Measurements from ENCODE around the gene MARCOL.

The MARCOL gene

GRCh38 chr5:148238418-148238794, at the start of gene MARCOL:
TSS of gene MARCOL (plus strand) at chr5:148238525. CDS start at chr5:148238598, 73 bp downstream.
- H3K9me3 Mint-ChIP-seq = no peaks in the 10 kb centered on the region
- H3K4me1 Mint-ChIP-seq = no peaks in the 10 kb centered on the region
- no peak within 1 kb of the TSS for H3K4me3 Mint-ChIP-seq
- no peak within 1 kb of the TSS for H3K27ac Mint-ChIP-seq
- no peaks in the 10 kb centered on the region for H3K36me3 Mint-ChIP-seq
- peaks cover 3% of the 10 kb centered on the region for H3K27me3 Mint-ChIP-seq

DNA sequence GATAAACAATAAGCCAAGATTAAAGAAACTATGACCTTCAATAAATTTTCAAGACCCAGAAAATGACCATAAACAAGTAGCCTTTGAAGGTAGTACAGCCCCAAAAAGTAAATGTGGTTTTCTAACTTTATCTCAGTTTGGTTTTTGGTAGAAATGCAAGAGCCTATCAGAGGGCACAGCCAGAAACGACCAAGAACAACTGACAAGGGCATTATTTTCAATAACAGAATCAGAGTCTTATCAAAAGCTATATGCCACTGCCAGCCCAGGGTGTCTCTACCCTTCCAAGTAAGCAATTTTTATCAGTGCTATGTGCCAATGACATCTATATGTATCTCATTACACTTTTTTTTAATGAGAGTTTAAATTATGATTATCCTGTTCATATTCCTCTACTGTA, 47.3 kb upstream of the MARCOL start:
- no peak overlapping the region for H3K4me3 Mint-ChIP-seq
- no peaks in the 10 kb centered on the region for H3K4me1 Mint-ChIP-seq
- no peaks in the 10 kb centered on the region for H3K36me3 Mint-ChIP-seq
- H3K9me3 Mint-ChIP-seq = no peaks in the 10 kb centered on the region
- peaks cover 8% of the 10 kb centered on the region for H3K27me3 Mint-ChIP-seq
- H3K27ac Mint-ChIP-seq = no peak overlapping the region

- H3K27me3 Mint-ChIP-seq = peaks cover 5% of the 10 kb centered on the region
- H3K4me3 Mint-ChIP-seq = no peak overlapping the region
- no peaks in the 10 kb centered on the region for H3K36me3 Mint-ChIP-seq
- H3K27ac Mint-ChIP-seq = no peak overlapping the region
- no peaks in the 10 kb centered on the region for H3K9me3 Mint-ChIP-seq
- H3K4me1 Mint-ChIP-seq = no peaks in the 10 kb centered on the region
Observed at GRCh38 chr5:148193202-148193601, 45.1 kb upstream of the MARCOL start.

DNA sequence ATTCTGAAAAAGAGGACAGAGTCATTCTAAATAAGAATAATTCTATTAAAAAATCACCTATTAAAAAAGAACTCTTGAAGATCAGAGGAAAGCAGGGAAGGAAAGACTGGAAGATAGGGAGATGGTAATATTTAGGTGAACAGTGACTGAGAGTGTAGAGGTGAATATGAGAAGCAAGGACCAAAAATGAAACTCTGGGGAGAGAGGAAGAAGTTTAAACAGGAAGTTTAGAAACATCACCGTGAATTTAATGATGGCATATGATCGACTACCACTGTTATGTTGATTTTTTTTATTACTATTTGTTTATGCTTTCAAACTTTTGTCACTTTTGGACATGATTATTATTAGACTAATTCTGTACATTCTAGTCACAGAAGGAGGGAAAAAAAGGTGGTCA, 37.2 kb upstream of the MARCOL start:
- no peaks in the 10 kb centered on the region for H3K4me1 Mint-ChIP-seq
- peaks cover 1% of the 10 kb centered on the region for H3K27me3 Mint-ChIP-seq
- H3K27ac Mint-ChIP-seq = no peak overlapping the region

DNA sequence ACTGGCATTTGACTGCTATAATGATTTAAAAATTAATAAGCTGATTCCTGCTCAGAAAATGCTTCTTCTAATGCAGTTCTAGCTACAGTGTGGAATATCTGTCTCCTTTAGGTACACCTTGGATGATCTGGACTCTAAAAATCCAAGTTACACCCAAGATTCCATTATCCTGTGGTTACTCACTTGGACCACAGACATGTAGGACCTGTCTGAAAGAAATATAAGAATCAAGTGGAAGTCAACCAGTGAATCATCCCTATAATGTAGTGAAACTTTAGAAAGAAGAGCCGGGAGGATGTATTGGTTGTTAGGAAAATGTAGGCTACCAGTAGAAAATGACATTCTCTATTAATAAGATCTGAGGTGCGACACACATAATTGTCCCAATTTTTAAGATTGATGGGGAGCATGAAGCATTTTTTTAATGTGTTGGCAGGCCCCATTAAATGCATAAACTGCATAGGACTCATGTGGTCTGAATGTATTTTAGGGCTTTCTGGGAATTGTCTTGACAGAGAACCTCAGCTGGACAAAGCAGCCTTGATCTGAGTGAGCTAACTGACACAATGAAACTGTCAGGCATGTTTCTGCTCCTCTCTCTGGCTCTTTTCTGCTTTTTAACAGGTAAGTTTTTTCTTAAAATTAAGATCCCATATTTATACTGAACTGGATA, 35.7 kb upstream of the MARCOL start, which contains the start of gene SPINK6:
Gene SPINK6, plus strand, starts transcription at position 512 of the 673 bp plus-strand sequence. Its CDS starts 55 bp downstream, at position 567.
- Mint-ChIP-seq H3K9me3 (no peaks in the 10 kb centered on the region), H3K27me3 (peaks cover 2% of the 10 kb centered on the region), H3K27ac (no peak within 1 kb of the TSS), H3K4me1 (no peaks in the 10 kb centered on the region), H3K4me3 (no peak within 1 kb of the TSS), H3K36me3 (no peaks in the 10 kb centered on the region)

More for the DNA sequence above, 37.2 kb upstream of the MARCOL start:
- no peaks in the 10 kb centered on the region for H3K9me3 Mint-ChIP-seq
- H3K36me3 Mint-ChIP-seq = no peaks in the 10 kb centered on the region
- no peak overlapping the region for H3K4me3 Mint-ChIP-seq

DNA sequence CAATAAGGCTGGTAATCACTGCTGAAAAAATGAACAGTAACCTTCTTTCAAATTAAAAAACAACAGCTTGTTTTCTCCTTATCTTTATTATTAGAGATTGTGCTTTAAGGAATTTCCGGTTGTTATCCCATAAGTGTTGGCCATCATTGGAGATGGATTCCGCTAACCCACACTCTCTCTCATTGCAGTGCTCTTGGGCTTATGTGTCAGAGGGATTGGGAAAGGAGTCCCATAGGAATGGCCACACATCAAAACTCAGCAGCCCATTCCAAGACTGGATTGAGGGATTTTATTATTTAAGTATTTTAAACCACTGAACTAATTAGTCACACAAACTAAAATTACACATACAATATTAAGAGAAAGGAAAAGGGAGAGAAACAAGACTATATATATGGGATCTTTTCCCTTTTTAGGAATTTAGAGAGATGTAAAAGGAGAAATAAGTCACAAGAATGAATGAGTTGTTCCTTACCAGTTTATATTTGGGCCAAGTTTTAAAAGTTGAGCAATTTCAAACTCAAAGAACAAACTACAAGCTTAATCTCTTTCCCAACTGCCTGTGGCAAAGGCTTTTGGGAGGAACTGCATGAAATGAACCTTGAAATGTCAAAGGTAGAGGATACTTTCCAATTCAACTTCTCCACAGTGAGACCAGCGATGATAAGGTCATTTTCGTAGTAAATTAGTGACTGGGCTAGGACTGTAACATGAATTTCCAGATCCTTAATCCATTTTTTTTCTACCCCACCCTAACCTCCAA, 33.1 kb upstream of the MARCOL start:
- H3K4me1 Mint-ChIP-seq = no peaks in the 10 kb centered on the region
- H3K36me3 Mint-ChIP-seq = no peaks in the 10 kb centered on the region
- no peak overlapping the region for H3K4me3 Mint-ChIP-seq
- peaks cover 2% of the 10 kb centered on the region for H3K27me3 Mint-ChIP-seq
- no peak overlapping the region for H3K27ac Mint-ChIP-seq
- H3K9me3 Mint-ChIP-seq = no peaks in the 10 kb centered on the region

GRCh38 chr5:148205865-148206264, 32.5 kb upstream of the MARCOL start:
- Mint-ChIP-seq H3K4me3 (no peak overlapping the region), H3K27me3 (peaks cover 2% of the 10 kb centered on the region), H3K4me1 (no peaks in the 10 kb centered on the region), H3K36me3 (no peaks in the 10 kb centered on the region), H3K9me3 (no peaks in the 10 kb centered on the region), H3K27ac (no peak overlapping the region)

DNA sequence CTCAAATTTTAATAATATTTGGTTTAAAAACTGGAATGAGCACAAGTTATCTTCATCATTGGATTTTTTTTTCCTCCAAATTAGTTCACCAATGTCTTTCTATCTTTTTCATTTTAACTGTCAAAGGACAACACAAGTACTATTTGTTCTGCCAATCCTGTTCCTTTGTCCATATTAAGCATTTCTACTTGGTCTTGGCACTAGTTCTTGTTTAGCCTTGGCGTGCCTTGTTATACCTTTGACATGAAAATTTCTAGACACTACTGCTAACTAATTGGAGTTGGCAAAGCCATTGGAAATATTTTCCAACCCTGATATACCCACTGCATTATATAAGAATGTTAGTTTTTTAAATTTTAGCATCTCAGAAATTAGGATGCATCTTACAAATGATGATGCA, 31.7 kb upstream of the MARCOL start:
- Mint-ChIP-seq H3K36me3 (no peaks in the 10 kb centered on the region), H3K4me1 (no peaks in the 10 kb centered on the region), H3K4me3 (no peak overlapping the region), H3K27ac (no peak overlapping the region), H3K9me3 (no peaks in the 10 kb centered on the region), H3K27me3 (peaks cover 2% of the 10 kb centered on the region)

DNA sequence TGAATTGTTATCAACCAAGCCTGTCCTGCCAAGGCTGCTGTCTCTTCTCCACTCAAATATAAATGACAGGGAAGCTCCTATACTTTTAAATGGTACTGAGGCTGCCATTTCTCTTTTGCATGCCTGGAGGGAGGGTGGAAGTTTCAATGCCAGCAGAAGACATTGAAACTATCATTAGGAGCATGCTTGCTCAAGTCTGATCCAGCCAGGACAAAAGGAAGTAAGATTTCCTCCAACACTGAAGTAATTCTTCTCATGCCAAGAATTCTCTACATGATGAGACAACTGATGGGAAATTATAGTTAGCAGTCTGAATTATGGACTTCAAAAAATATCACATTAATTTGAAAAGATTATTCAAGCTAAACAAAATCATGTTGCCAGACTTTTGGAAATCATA, 30.1 kb upstream of the MARCOL start:
- Mint-ChIP-seq H3K27ac (no peak overlapping the region), H3K36me3 (no peaks in the 10 kb centered on the region), H3K27me3 (peaks cover 2% of the 10 kb centered on the region), H3K4me1 (no peaks in the 10 kb centered on the region), H3K9me3 (no peaks in the 10 kb centered on the region), H3K4me3 (no peak overlapping the region)

GRCh38 chr5:148209151-148209770, 29.1 kb upstream of the MARCOL start:
- Mint-ChIP-seq H3K36me3 (no peaks in the 10 kb centered on the region), H3K9me3 (no peaks in the 10 kb centered on the region), H3K27me3 (peaks cover 4% of the 10 kb centered on the region), H3K27ac (peak overlapping the region; percentile 79), H3K4me3 (no peak overlapping the region), H3K4me1 (no peaks in the 10 kb centered on the region)

- no peaks in the 10 kb centered on the region for H3K4me1 Mint-ChIP-seq
- no peaks in the 10 kb centered on the region for H3K36me3 Mint-ChIP-seq
- no peak overlapping the region for H3K27ac Mint-ChIP-seq
- H3K9me3 Mint-ChIP-seq = no peaks in the 10 kb centered on the region
- no peak overlapping the region for H3K4me3 Mint-ChIP-seq
- H3K27me3 Mint-ChIP-seq = peaks cover 2% of the 10 kb centered on the region
Observed at GRCh38 chr5:148214665-148215185, 23.6 kb upstream of the MARCOL start.

GRCh38 chr5:148221508-148221907, 16.8 kb upstream of the MARCOL start:
- no peaks in the 10 kb centered on the region for H3K9me3 Mint-ChIP-seq
- no peaks in the 10 kb centered on the region for H3K4me1 Mint-ChIP-seq
- H3K27ac Mint-ChIP-seq = no peak overlapping the region
- no peaks in the 10 kb centered on the region for H3K36me3 Mint-ChIP-seq
- no peak overlapping the region for H3K4me3 Mint-ChIP-seq
- H3K27me3 Mint-ChIP-seq = peaks cover 1% of the 10 kb centered on the region

GRCh38 chr5:148224117-148224742, 14.1 kb upstream of the MARCOL start:
- H3K9me3 Mint-ChIP-seq = no peaks in the 10 kb centered on the region
- no peak overlapping the region for H3K27ac Mint-ChIP-seq
- peaks cover 1% of the 10 kb centered on the region for H3K27me3 Mint-ChIP-seq
- H3K4me3 Mint-ChIP-seq = no peak overlapping the region
- no peaks in the 10 kb centered on the region for H3K4me1 Mint-ChIP-seq
- no peaks in the 10 kb centered on the region for H3K36me3 Mint-ChIP-seq

GRCh38 chr5:148228392-148228984, 9.8 kb upstream of the MARCOL start:
- Mint-ChIP-seq H3K4me3 (no peak overlapping the region), H3K9me3 (no peaks in the 10 kb centered on the region), H3K4me1 (no peaks in the 10 kb centered on the region), H3K36me3 (no peaks in the 10 kb centered on the region), H3K27me3 (no peaks in the 10 kb centered on the region), H3K27ac (no peak overlapping the region)

DNA sequence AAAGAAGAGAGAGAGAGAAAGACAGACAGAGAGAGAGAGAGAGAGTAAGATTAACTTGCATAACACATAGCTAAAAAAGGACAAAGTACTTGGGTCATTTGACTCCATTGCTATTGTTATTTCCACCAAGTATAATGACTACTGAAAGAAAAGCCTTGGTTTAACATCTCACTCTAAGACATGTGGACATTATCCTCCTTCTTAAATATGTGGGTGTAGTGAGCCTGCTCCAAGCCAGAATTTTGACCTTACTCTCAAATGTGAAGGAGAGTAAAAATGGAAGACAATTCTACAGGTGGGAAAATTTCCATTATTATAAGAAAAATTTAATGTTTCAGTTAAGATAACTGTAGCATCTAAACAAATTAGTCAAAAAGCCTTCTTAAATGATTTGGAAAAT, 8.5 kb upstream of the MARCOL start:
- Mint-ChIP-seq H3K27ac (no peak overlapping the region), H3K9me3 (no peaks in the 10 kb centered on the region), H3K27me3 (no peaks in the 10 kb centered on the region), H3K4me1 (no peaks in the 10 kb centered on the region), H3K4me3 (no peak overlapping the region), H3K36me3 (no peaks in the 10 kb centered on the region)
